Measurements from ENCODE around the gene ERI2.

ERI2 gene

GRCh38 chr16:20753727-20754126 is 52.5 kb downstream of the ERI2 start:
- Histone ChIP-seq H3K4me1 (ENCODE audit: control extremely low read depth in 1 of 4, control insufficient read depth in 4 of 4, insufficient read depth in 4 of 4, low read length in 3 of 4) (no peaks in the 10 kb centered on the region), H3K4me3 (ENCODE audit: control insufficient read depth in 1 of 7, extremely low read depth in 1 of 7, insufficient read depth in 4 of 7, low read depth in 2 of 7, low read length in 6 of 7) (no peak overlapping the region), H3K27me3 (replicated peaks in 2 of 5; ENCODE audit: control insufficient read depth in 4 of 5, insufficient read depth in 5 of 5, low read length in 4 of 5) (no peaks in the 10 kb centered on the region), H3K36me3 (ENCODE audit: control insufficient read depth in 4 of 4, insufficient read depth in 4 of 4, low read length in 3 of 4) (peaks cover 0 to 5% (median 0%) of the 10 kb centered on the region in 4 experiments), H3K9me3 (ENCODE audit: control extremely low read depth in 1 of 5, control insufficient read depth in 4 of 5, insufficient read depth in 2 of 5, low read depth in 1 of 5, low read length in 4 of 5) (peaks cover 0 to 8% (median 4%) of the 10 kb centered on the region in 5 experiments), H3K27ac (ENCODE audit: insufficient read depth in 1 of 2, low read depth in 1 of 2, low read length in 2 of 2, poor library complexity in 1 of 2, severe bottlenecking in 2 of 2) (no peak overlapping the region)
- DNase-seq: no peak
- ChIA-PET CTCF (interaction anchor here (1.6 kb wide), 1 partner anchor 25 kb away, joined by 5 read pairs; no protein-coding TSS in a partner anchor), POLR2A (no interaction called here)
- WGBS (ENCODE audit: insufficient coverage): 100% methylated on average over 1 of the region's 1 CpG

- CTCF ChIA-PET: interaction anchor here (0.9 to 1.1 kb wide), 2 partner anchors 12 to 30 kb away, joined by 3 read pairs; no protein-coding TSS in a partner anchor
- H3K27ac ChIP-seq (ENCODE audit: insufficient read depth in 1 of 2, low read depth in 1 of 2, low read length in 2 of 2, poor library complexity in 1 of 2, severe bottlenecking in 2 of 2): no peak overlapping the region
- POLR2A ChIA-PET: interaction anchor here (0.6 kb wide), 1 partner anchor 61 kb away, joined by 5 read pairs; no protein-coding TSS in a partner anchor
- H3K9me3 ChIP-seq (ENCODE audit: control extremely low read depth in 1 of 5, control insufficient read depth in 4 of 5, insufficient read depth in 2 of 5, low read depth in 1 of 5, low read length in 4 of 5): peaks cover 0 to 25% (median 10%) of the 10 kb centered on the region in 5 experiments
- no peak for DNase-seq
- H3K27me3 ChIP-seq (replicated peaks in 2 of 5; ENCODE audit: control insufficient read depth in 4 of 5, insufficient read depth in 5 of 5, low read length in 4 of 5): no peaks in the 10 kb centered on the region
- peaks cover 0 to 7% (median 6%) of the 10 kb centered on the region in 4 experiments for H3K4me1 ChIP-seq (ENCODE audit: control extremely low read depth in 1 of 4, control insufficient read depth in 4 of 4, insufficient read depth in 4 of 4, low read length in 3 of 4)
- WGBS (ENCODE audit: insufficient coverage): no CpG with 5 or more reads among the region's 1 CpG
- peaks cover 0 to 5% (median 0%) of the 10 kb centered on the region in 4 experiments for H3K36me3 ChIP-seq (ENCODE audit: control insufficient read depth in 4 of 4, insufficient read depth in 4 of 4, low read length in 3 of 4)
- no peak overlapping the region for H3K4me3 ChIP-seq (ENCODE audit: control insufficient read depth in 1 of 7, extremely low read depth in 1 of 7, insufficient read depth in 4 of 7, low read depth in 2 of 7, low read length in 6 of 7)
Observed at GRCh38 chr16:20750558-20750957, 55.7 kb downstream of the ERI2 start.

- no peak for DNase-seq
- peaks cover 0 to 17% (median 14%) of the 10 kb centered on the region in 4 experiments for H3K4me1 ChIP-seq (ENCODE audit: control extremely low read depth in 1 of 4, control insufficient read depth in 4 of 4, insufficient read depth in 4 of 4, low read length in 3 of 4)
- WGBS (ENCODE audit: insufficient coverage): no CpG with 5 or more reads among the region's 1 CpG
- H3K27me3 ChIP-seq (replicated peaks in 2 of 5; ENCODE audit: control insufficient read depth in 4 of 5, insufficient read depth in 5 of 5, low read length in 4 of 5): no peaks in the 10 kb centered on the region
- H3K27ac ChIP-seq (ENCODE audit: insufficient read depth in 1 of 2, low read depth in 1 of 2, low read length in 2 of 2, poor library complexity in 1 of 2, severe bottlenecking in 2 of 2): no peak overlapping the region
- POLR2A ChIA-PET: no interaction called here
- H3K9me3 ChIP-seq (ENCODE audit: control extremely low read depth in 1 of 5, control insufficient read depth in 4 of 5, insufficient read depth in 2 of 5, low read depth in 1 of 5, low read length in 4 of 5): peaks cover 0 to 25% (median 9%) of the 10 kb centered on the region in 5 experiments
- CTCF ChIA-PET: no interaction called here
- peaks cover 0 to 5% (median 0%) of the 10 kb centered on the region in 4 experiments for H3K36me3 ChIP-seq (ENCODE audit: control insufficient read depth in 4 of 4, insufficient read depth in 4 of 4, low read length in 3 of 4)
- no peak overlapping the region for H3K4me3 ChIP-seq (ENCODE audit: control insufficient read depth in 1 of 7, extremely low read depth in 1 of 7, insufficient read depth in 4 of 7, low read depth in 2 of 7, low read length in 6 of 7)
Observed at GRCh38 chr16:20749474-20749873, 56.8 kb downstream of the ERI2 start.

- H3K4me3 ChIP-seq (ENCODE audit: control insufficient read depth in 1 of 7, extremely low read depth in 1 of 7, insufficient read depth in 4 of 7, low read depth in 2 of 7, low read length in 6 of 7): no peak overlapping the region
- DNase-seq: peak; percentile 38 to 89 (median 74)
- peaks cover 0 to 25% (median 9%) of the 10 kb centered on the region in 5 experiments for H3K9me3 ChIP-seq (ENCODE audit: control extremely low read depth in 1 of 5, control insufficient read depth in 4 of 5, insufficient read depth in 2 of 5, low read depth in 1 of 5, low read length in 4 of 5)
- ChIA-PET CTCF (interaction anchor here (0.6 to 0.9 kb wide), 2 partner anchors 11 to 1566 kb away, joined by 3 read pairs; no protein-coding TSS in a partner anchor), POLR2A (no interaction called here)
- H3K27me3 ChIP-seq (replicated peaks in 2 of 5; ENCODE audit: control insufficient read depth in 4 of 5, insufficient read depth in 5 of 5, low read length in 4 of 5): no peaks in the 10 kb centered on the region
- H3K4me1 ChIP-seq (ENCODE audit: control extremely low read depth in 1 of 4, control insufficient read depth in 4 of 4, insufficient read depth in 4 of 4, low read length in 3 of 4): peaks cover 5 to 33% (median 31%) of the 10 kb centered on the region in 4 experiments
- H3K36me3 ChIP-seq (ENCODE audit: control insufficient read depth in 4 of 4, insufficient read depth in 4 of 4, low read length in 3 of 4): peaks cover 0 to 5% (median 0%) of the 10 kb centered on the region in 4 experiments
- 63% methylated on average over 3 of the region's 4 CpGs for WGBS (ENCODE audit: insufficient coverage)
- peak overlapping the region in 1 of 2 experiments; percentile 77 for H3K27ac ChIP-seq (ENCODE audit: insufficient read depth in 1 of 2, low read depth in 1 of 2, low read length in 2 of 2, poor library complexity in 1 of 2, severe bottlenecking in 2 of 2)
Observed at GRCh38 chr16:20747030-20747816, 59.0 kb downstream of the ERI2 start.

- CTCF ChIA-PET: interaction anchor here (2.3 kb wide), 1 partner anchor 18 kb away, joined by 9 read pairs; the partner anchor contains the start of gene ACSM3
- peaks cover 0 to 5% (median 0%) of the 10 kb centered on the region in 4 experiments for H3K36me3 ChIP-seq (ENCODE audit: control insufficient read depth in 4 of 4, insufficient read depth in 4 of 4, low read length in 3 of 4)
- DNase-seq: no peak
- H3K9me3 ChIP-seq (ENCODE audit: control extremely low read depth in 1 of 5, control insufficient read depth in 4 of 5, insufficient read depth in 2 of 5, low read depth in 1 of 5, low read length in 4 of 5): peaks cover 0 to 25% (median 9%) of the 10 kb centered on the region in 5 experiments
- H3K4me1 ChIP-seq (ENCODE audit: control extremely low read depth in 1 of 4, control insufficient read depth in 4 of 4, insufficient read depth in 4 of 4, low read length in 3 of 4): peaks cover 5 to 37% (median 35%) of the 10 kb centered on the region in 4 experiments
- H3K27ac ChIP-seq (ENCODE audit: insufficient read depth in 1 of 2, low read depth in 1 of 2, low read length in 2 of 2, poor library complexity in 1 of 2, severe bottlenecking in 2 of 2): peak overlapping the region in 1 of 2 experiments; percentile 77
- H3K27me3 ChIP-seq (replicated peaks in 2 of 5; ENCODE audit: control insufficient read depth in 4 of 5, insufficient read depth in 5 of 5, low read length in 4 of 5): no peaks in the 10 kb centered on the region
- WGBS (ENCODE audit: insufficient coverage): 88% methylated on average over 1 of the region's 3 CpGs
- peak overlapping the region in 1 of 7 experiments; percentile 17 for H3K4me3 ChIP-seq (ENCODE audit: control insufficient read depth in 1 of 7, extremely low read depth in 1 of 7, insufficient read depth in 4 of 7, low read depth in 2 of 7, low read length in 6 of 7)
- POLR2A ChIA-PET: interaction anchor here (0.6 kb wide), 1 partner anchor 58 kb away, joined by 3 read pairs; no protein-coding TSS in a partner anchor
Observed at GRCh38 chr16:20746461-20746860, 59.8 kb downstream of the ERI2 start.

Data from common myeloid progenitor, CD34-positive (primary cell).